Measurements from ENCODE around the gene FCHO1.
A peak's percentile ranks its signal among the peaks of the same experiment; 100 is the strongest.

FCHO1 gene

GRCh38 chr19:17832443-17833208 lies 81.3 kb downstream of the FCHO1 start:
- DNase-seq: no peak

DNA sequence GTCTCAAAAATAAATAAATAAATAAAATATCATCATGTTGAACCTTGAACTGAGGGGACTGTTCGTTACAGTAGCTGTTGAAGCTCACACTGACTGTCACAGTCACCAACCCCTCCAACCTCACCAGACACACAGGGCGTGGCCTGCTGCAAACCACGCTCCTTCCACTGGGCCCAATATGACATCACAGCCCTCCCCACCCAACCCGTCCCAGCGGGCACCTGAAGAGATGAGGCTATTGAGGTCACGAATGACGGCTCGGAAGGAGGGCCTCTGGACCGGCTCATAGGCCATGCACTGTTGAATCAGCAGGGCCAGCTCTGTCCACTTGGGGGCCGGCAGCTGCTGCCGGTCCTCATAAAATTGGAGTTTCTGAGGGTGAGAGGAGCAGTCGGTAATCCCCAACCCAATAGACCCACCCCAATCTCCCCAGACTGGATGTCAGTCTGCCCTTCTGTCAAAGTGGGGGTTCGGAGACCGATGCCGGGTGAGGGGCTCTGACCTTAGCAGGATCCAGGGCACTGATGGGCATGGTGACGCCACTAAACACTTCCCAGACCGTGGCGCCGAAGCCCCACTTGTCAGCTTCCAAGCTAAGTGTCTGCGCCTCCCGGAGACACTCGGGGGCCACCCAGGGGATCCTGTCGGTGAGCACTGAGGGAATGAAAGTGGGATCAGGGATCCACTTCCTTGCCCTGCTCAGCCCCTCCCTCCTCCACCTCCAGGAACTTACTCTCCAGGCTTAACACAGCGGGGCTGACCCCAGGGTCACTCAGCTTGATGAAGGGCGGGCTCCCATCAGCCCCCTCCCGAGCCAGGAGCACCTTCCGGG lies 83.3 kb downstream of the FCHO1 start:
- peak; percentile 28 for DNase-seq

- peak; percentile 42 for DNase-seq
Observed at GRCh38 chr19:17835182-17836006, 84.1 kb downstream of the FCHO1 start.

DNA sequence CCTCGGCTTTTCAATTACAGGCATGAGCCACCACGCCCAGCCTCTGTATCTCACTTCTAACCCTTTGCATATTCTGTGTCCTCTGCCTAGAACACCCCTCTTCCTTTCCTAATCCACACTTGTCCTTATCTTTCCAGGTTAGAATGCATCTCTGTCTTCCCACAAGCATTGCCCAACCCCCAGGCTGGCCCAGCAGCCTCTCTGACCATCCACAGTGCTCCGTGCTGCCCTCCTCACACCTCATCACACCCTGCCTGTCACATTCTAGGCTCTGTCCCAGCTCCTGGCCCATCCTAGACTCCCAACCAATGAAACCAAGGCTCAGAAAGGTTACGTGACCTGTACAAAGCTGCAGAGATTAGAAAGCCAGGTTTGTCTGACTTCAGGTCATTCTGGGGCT lies 85.3 kb downstream of the FCHO1 start:
- DNase-seq: no peak

DNA sequence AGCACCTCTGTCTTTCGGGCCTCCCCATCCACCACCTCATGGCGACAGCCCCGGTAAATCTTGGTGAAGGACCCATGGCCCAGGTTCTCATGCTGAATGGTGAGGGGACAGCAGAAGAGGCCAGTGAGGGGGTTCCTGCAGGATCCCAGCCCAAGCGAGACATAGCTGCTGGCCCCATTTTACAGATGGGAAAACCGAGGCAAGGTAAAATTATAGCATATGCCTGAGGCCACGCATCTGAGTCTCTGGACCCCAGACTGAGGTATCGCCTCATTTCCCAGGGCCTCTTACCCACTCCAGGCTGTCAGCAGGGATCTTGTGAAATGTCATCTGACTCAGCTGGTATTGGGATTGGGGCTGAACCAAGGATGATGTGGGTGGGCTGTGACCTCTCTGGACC lies 86.7 kb downstream of the FCHO1 start:
- DNase-seq: no peak
